GM23338 (cell line): ENCODE results near the gene HKDC1.

Experiments used
- CTCF ChIP-seq, 2 experiments: fragments of 200-600 bp in 1 of 2; sonication (generic) in 1 of 2; conservative IDR thresholded peaks; 2 replicates each; pipeline versions ENCODE4 v1.5.1 to v1.6.1; 2016 to 2017; ENCODE audit warnings: antibody characterized with exemption in 2 of 2, low read depth in 2 of 2, mild to moderate bottlenecking in 2 of 2, moderate library complexity in 1 of 2
- EZH2 ChIP-seq: fragments of 200-600 bp; sonication (generic); IDR thresholded peaks from one replicate; pipeline ENCODE4 v1.8.0; 2017; ENCODE audit warnings: antibody characterized with exemption, mild to moderate bottlenecking, low read depth; ENCODE audit not compliant: unreplicated experiment
- EZH2phosphoT487 ChIP-seq: fragments of 200-600 bp; sonication (generic); IDR thresholded peaks from one replicate; pipeline ENCODE4 v1.8.1; 2018; ENCODE audit warnings: antibody characterized with exemption; ENCODE audit not compliant: unreplicated experiment
- POLR2AphosphoS5 ChIP-seq: IDR thresholded peaks from 2 replicates; pipeline ENCODE4 v1.6.1; 2016; ENCODE audit warnings: antibody characterized with exemption, low read depth

GRCh38 chr10:69211104-69211503, 9.0 kb upstream of the HKDC1 start:
- no peak for TF ChIP-seq CTCF (conservative IDR thresholded peaks at IDR 0.05; ENCODE audit: low read depth in 2 of 2)
- TF ChIP-seq EZH2, result no peak
- TF ChIP-seq POLR2AphosphoS5, result no peak
- no peak for TF ChIP-seq EZH2phosphoT487
